Stimulated activated naive B cell treated with anti-CD40 and anti-IgM and Interleukin-4, amounts not matched to agents 10 μg/mL and 1 μg/mL and 100 μg/mL, for 72 hours (primary cell): Measurements from ENCODE around the gene FOXL1.

Experiments
- ATAC-seq, 2 donors: fragments of 150-1000 bp; cut with Tn5 transposase; replicated peaks; 2 replicates each; pipeline ENCODE4 v1.10.0; 2021; ENCODE audit warnings: moderate library complexity in 1 of 2
- DNase-seq: peaks from one replicate; pipeline ENCODE4 v3.0.0; 2021
- H3K27ac Mint-ChIP-seq: one replicate; pipeline ENCODE4 v1.8.0; 2022; ENCODE audit warnings: mild to moderate bottlenecking, mixed read lengths
- H3K27me3 Mint-ChIP-seq, 2 donors: one replicate each; pipeline ENCODE4 v1.8.0; 2022; ENCODE audit warnings: mixed read lengths in 2 of 2
- H3K36me3 Mint-ChIP-seq, 2 donors: one replicate each; pipeline ENCODE4 v1.8.0; 2022; ENCODE audit warnings: mixed read lengths in 2 of 2, mild to moderate bottlenecking in 1 of 2
- H3K4me1 Mint-ChIP-seq, 2 donors: one replicate each; pipeline ENCODE4 v1.8.0; 2022; ENCODE audit warnings: mixed read lengths in 2 of 2, mild to moderate bottlenecking in 1 of 2
- H3K4me3 Mint-ChIP-seq, 2 donors: one replicate each; pipeline ENCODE4 v1.8.0; 2022; ENCODE audit warnings: mild to moderate bottlenecking in 2 of 2, mixed read lengths in 2 of 2, moderate library complexity in 1 of 2
- H3K9me3 Mint-ChIP-seq, 2 donors: one replicate each; pipeline ENCODE4 v1.8.0; 2022; ENCODE audit warnings: mixed read lengths in 2 of 2, mild to moderate bottlenecking in 1 of 2

The FOXL1 gene

DNA sequence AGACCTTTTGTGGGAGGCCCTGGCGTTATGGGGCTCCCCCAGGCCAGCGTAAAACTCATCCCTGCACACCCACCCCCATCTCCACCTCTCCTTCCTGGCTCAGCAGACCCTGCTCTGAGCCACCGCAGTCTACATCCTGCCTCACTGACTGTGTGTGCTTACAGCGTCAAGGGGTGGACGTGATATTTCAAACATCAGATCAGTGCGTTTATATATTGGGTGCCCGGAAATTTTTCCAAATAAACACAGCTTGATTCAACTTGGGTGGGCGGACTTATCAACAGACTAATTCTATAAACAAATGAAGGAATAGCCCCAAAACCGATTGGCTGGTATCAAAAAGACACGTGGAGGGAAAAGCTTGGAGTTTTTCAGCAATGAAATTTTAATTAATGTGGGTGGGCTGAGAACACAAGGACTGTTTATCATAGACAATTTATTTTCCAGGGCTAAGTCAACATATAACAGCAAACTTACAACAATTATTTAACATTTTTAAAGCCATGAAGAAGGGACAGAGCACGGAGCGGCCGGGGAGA, at the start of gene FOXL1:
Gene FOXL1, plus strand, starts transcription at position 489 of the 539 bp plus-strand sequence. CDS start 175 bp downstream, outside the sequence.
- H3K9me3 Mint-ChIP-seq: no peaks in the 10 kb centered on the region
- H3K27ac Mint-ChIP-seq: no peak within 1 kb of the TSS
- ATAC-seq (no peak), DNase-seq (no peak)
- peaks cover 13 to 25% of the 10 kb centered on the region in 2 donors for H3K4me1 Mint-ChIP-seq
- peaks cover 75 to 86% of the 10 kb centered on the region in 2 donors for H3K27me3 Mint-ChIP-seq
- no peaks in the 10 kb centered on the region for H3K36me3 Mint-ChIP-seq
- H3K4me3 Mint-ChIP-seq: peak within 1 kb of the TSS; percentile 28 to 60

DNA sequence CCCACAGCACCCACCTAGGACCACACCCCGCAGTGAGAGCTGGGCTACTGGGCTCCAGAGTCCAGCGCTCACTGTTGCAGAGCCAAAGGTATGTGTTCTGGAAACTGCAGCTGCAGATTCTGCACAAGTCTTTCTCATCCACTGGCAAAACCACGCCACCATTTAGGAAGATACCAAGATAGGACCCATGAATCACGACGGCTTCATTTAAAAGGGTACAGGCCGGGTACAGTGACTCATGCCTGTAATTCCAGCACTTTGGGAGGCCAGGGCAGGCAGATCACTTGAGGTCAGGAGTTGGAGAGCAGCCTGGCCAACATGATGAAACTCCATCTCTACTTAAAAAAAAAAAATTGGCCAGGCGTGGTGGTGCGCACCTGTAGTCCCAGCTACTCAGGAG, 49.2 kb upstream of the FOXL1 start:
- Mint-ChIP-seq H3K27ac (no peak overlapping the region), H3K27me3 (no peaks in the 10 kb centered on the region), H3K36me3 (peaks cover 16 to 33% of the 10 kb centered on the region in 2 donors), H3K9me3 (peaks cover 0 to 3% of the 10 kb centered on the region in 2 donors), H3K4me1 (no peaks in the 10 kb centered on the region), H3K4me3 (no peak overlapping the region)
- ATAC-seq (no peak), DNase-seq (no peak)

- Mint-ChIP-seq H3K27ac (no peak overlapping the region), H3K9me3 (peaks cover 0 to 3% of the 10 kb centered on the region in 2 donors), H3K36me3 (peaks cover 16 to 33% of the 10 kb centered on the region in 2 donors), H3K4me1 (no peaks in the 10 kb centered on the region), H3K27me3 (no peaks in the 10 kb centered on the region), H3K4me3 (no peak overlapping the region)
- DNase-seq: no peak
- ATAC-seq: no peak
Measured at GRCh38 chr16:86530251-86531190, 47.8 kb upstream of the FOXL1 start.

DNA sequence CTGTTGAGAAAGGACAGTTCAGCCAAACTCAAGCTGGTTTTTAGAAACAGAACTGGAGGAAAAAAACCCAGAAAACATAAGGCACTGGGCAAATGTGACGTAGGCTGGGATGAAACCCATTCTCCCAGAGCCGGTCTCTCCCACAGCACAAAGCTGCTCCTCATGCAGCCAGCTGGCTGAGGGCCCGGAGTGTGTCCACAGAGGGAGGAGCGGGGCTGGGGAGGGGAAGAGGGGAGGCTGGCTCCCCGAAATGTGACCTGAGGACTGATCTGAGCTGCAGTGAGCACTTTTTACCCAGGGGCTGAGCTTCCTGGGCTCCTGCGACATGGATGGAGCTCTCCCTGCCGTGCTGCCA, 47.2 kb upstream of the FOXL1 start:
- DNase-seq: no peak
- no peak for ATAC-seq
- Mint-ChIP-seq H3K4me3 (no peak overlapping the region), H3K4me1 (no peaks in the 10 kb centered on the region), H3K27ac (no peak overlapping the region), H3K9me3 (peaks cover 0 to 3% of the 10 kb centered on the region in 2 donors), H3K36me3 (peaks cover 16 to 38% of the 10 kb centered on the region in 2 donors), H3K27me3 (no peaks in the 10 kb centered on the region)

DNA sequence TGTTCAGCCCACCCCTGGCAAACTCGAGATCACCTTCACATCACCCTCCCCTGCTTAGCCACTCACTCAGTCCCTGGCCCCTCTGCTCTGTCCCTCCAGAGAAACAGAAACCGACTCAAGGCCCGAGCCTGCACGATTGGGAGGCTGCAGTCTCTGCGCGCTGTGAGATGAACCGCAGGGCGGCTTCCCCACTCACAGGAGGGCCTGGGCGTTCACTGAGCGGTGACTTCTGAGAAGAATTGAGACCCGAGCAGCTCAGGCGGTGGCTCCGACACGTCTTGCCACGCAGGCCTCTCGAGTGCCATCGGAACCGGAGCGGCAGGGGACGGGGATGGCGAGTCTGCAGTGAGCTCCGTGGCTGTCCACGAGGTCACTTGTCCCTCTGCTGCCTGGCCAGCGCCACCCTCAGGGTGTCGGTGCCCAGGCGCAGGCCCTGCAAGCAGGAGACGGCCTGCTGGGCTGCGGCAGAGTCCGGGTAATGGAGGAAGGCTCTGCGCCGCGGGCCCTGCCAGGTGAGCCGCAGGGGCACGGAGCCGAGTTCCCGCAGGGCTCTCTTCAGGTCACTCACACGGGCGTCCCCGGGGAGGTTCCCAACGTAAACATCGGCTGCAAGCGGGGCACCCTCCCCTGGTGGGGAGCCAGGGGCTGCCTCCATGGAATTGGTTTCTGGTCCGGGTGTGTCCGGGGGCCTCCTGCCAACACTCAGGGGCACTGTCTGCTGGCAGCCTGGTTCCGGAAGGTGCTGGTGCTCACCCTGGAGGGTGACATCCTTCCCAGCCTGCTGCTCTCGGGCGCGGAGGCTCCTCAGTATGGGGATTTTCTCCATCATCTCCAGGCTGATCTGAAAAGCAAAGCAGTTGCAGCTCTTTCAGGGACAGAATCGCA, 46.5 kb upstream of the FOXL1 start:
- Mint-ChIP-seq H3K36me3 (peaks cover 19 to 38% of the 10 kb centered on the region in 2 donors), H3K9me3 (peaks cover 0 to 3% of the 10 kb centered on the region in 2 donors), H3K4me3 (no peak overlapping the region), H3K27me3 (no peaks in the 10 kb centered on the region), H3K27ac (no peak overlapping the region), H3K4me1 (no peaks in the 10 kb centered on the region)
- ATAC-seq: no peak
- DNase-seq: no peak

- Mint-ChIP-seq H3K9me3 (peaks cover 0 to 3% of the 10 kb centered on the region in 2 donors), H3K4me3 (no peak overlapping the region), H3K27me3 (no peaks in the 10 kb centered on the region), H3K4me1 (no peaks in the 10 kb centered on the region), H3K36me3 (peaks cover 19 to 42% of the 10 kb centered on the region in 2 donors), H3K27ac (no peak overlapping the region)
- ATAC-seq (no peak), DNase-seq (no peak)
Measured at GRCh38 chr16:86532526-86532815, 45.9 kb upstream of the FOXL1 start.

DNA sequence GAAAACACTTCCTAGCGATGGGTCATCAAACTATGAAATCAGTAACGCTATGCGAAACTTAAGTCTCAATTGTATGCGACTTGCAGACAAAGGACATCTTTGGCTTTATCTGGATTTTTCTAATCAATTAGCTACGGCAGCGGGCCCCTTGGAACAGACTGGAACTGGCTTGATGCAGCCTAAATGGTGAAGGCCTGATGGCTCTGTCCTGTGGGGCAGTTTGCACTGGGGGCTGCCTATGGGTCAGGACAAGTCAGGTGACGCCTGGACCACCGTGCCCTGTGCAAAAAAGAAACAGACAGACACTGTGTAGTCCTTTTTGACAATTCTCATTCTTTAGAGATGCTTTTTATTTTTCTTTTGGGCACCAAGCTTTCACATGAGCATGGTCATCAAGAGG, 45.3 kb upstream of the FOXL1 start:
- Mint-ChIP-seq H3K27me3 (no peaks in the 10 kb centered on the region), H3K27ac (no peak overlapping the region), H3K36me3 (peaks cover 17 to 42% of the 10 kb centered on the region in 2 donors), H3K4me3 (no peak overlapping the region), H3K4me1 (no peaks in the 10 kb centered on the region), H3K9me3 (peaks cover 0 to 2% of the 10 kb centered on the region in 2 donors)
- DNase-seq (no peak), ATAC-seq (no peak)

DNA sequence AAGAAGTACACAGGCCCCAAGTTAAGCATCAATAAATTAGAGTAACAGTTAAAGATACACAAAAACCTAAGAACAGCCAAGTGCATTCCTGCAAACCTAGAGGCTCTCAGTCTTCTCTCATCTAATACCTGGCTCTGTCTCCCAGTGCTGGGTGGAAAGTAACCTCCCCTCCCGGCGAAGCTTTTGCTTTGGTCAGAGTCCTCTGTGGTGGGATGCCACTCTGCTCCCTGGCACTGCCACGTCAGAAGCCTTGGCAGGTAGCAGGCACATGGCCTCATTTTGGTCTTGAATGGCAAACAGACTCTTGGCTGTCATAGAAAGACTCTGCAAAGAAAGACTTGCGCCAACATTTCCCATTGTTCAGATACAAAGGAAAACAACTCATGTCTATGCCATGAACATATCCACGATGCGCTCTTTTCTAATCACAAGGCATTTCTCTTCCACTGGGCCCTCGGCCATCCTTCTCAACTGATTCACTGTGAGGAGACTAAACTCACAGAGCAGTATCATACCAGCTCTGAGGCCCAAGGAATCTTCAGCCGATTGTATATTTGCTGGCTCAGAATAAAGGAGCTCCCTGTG, 44.5 kb upstream of the FOXL1 start:
- Mint-ChIP-seq H3K4me1 (no peaks in the 10 kb centered on the region), H3K9me3 (no peaks in the 10 kb centered on the region), H3K4me3 (no peak overlapping the region), H3K27me3 (no peaks in the 10 kb centered on the region), H3K36me3 (peaks cover 21 to 43% of the 10 kb centered on the region in 2 donors), H3K27ac (no peak overlapping the region)
- ATAC-seq: no peak
- no peak for DNase-seq

GRCh38 chr16:86534779-86535615, 43.4 kb upstream of the FOXL1 start:
- no peak overlapping the region for H3K4me3 Mint-ChIP-seq
- no peak overlapping the region for H3K27ac Mint-ChIP-seq
- no peaks in the 10 kb centered on the region for H3K9me3 Mint-ChIP-seq
- H3K36me3 Mint-ChIP-seq: peaks cover 24 to 41% of the 10 kb centered on the region in 2 donors
- H3K4me1 Mint-ChIP-seq: no peaks in the 10 kb centered on the region
- H3K27me3 Mint-ChIP-seq: no peaks in the 10 kb centered on the region
- DNase-seq (no peak), ATAC-seq (no peak)

- no peaks in the 10 kb centered on the region for H3K27me3 Mint-ChIP-seq
- no peak for ATAC-seq
- no peaks in the 10 kb centered on the region for H3K9me3 Mint-ChIP-seq
- no peak overlapping the region for H3K4me3 Mint-ChIP-seq
- H3K4me1 Mint-ChIP-seq: no peaks in the 10 kb centered on the region
- DNase-seq: no peak
- H3K36me3 Mint-ChIP-seq: peaks cover 31 to 48% of the 10 kb centered on the region in 2 donors
- peak overlapping the region; percentile 14 for H3K27ac Mint-ChIP-seq
Measured at GRCh38 chr16:86536621-86537020, 41.7 kb upstream of the FOXL1 start.

GRCh38 chr16:86537486-86537885, 40.9 kb upstream of the FOXL1 start:
- H3K27me3 Mint-ChIP-seq: no peaks in the 10 kb centered on the region
- no peaks in the 10 kb centered on the region for H3K4me1 Mint-ChIP-seq
- ATAC-seq (no peak), DNase-seq (no peak)
- H3K36me3 Mint-ChIP-seq: peaks cover 31 to 52% of the 10 kb centered on the region in 2 donors
- H3K9me3 Mint-ChIP-seq: no peaks in the 10 kb centered on the region
- no peak overlapping the region for H3K27ac Mint-ChIP-seq
- no peak overlapping the region for H3K4me3 Mint-ChIP-seq

- H3K27me3 Mint-ChIP-seq: no peaks in the 10 kb centered on the region
- H3K4me1 Mint-ChIP-seq: no peaks in the 10 kb centered on the region
- H3K36me3 Mint-ChIP-seq: peaks cover 35 to 54% of the 10 kb centered on the region in 2 donors
- DNase-seq (no peak), ATAC-seq (no peak)
- no peak overlapping the region for H3K4me3 Mint-ChIP-seq
- H3K9me3 Mint-ChIP-seq: no peaks in the 10 kb centered on the region
- no peak overlapping the region for H3K27ac Mint-ChIP-seq
Measured at GRCh38 chr16:86538196-86538780, 40.1 kb upstream of the FOXL1 start.

GRCh38 chr16:86540894-86541293, 37.5 kb upstream of the FOXL1 start:
- Mint-ChIP-seq H3K4me1 (peaks cover 0 to 2% of the 10 kb centered on the region in 2 donors), H3K27me3 (no peaks in the 10 kb centered on the region), H3K27ac (no peak overlapping the region), H3K9me3 (peaks cover 0 to 1% of the 10 kb centered on the region in 2 donors), H3K36me3 (peaks cover 46 to 70% of the 10 kb centered on the region in 2 donors), H3K4me3 (no peak overlapping the region)
- no peak for ATAC-seq
- DNase-seq: no peak
